ENCODE results near the gene TNFAIP8L1. TPM values are rescaled to one million over a fixed set of nuclear protein-coding genes. Genes with fewer than 3 reads are reported as not detected.

TNFAIP8L1 gene
- total RNA-seq, 1 donor from 2014 or later = 8.9 TPM

GRCh38 chr19:4694211-4694987 is 55.1 kb downstream of the TNFAIP8L1 start:
- Mint-ChIP-seq H3K4me1 (ENCODE audit: unreplicated experiment) (no peaks in the 10 kb centered on the region), H3K9me3 (no peaks in the 10 kb centered on the region), H3K27me3 (no peaks in the 10 kb centered on the region), H3K36me3 (peaks cover 7% of the 10 kb centered on the region), H3K27ac (no peak overlapping the region), H3K4me3 (no peak overlapping the region)
- no peak for DNase-seq (ENCODE audit: extremely low spot score, unreplicated experiment)
- TF ChIP-seq CTCF (conservative IDR thresholded peaks at IDR 0.05) = no peak

- H3K36me3 Mint-ChIP-seq = peaks cover 7% of the 10 kb centered on the region
- no peak overlapping the region for H3K4me3 Mint-ChIP-seq
- H3K9me3 Mint-ChIP-seq = no peaks in the 10 kb centered on the region
- no peak overlapping the region for H3K27ac Mint-ChIP-seq
- no peaks in the 10 kb centered on the region for H3K27me3 Mint-ChIP-seq
- DNase-seq (ENCODE audit: extremely low spot score, unreplicated experiment) = no peak
- no peaks in the 10 kb centered on the region for H3K4me1 Mint-ChIP-seq (ENCODE audit: unreplicated experiment)
- no peak for TF ChIP-seq CTCF (conservative IDR thresholded peaks at IDR 0.05)
These were observed 56.0 kb downstream of the TNFAIP8L1 start for GRCh38 chr19:4695224-4695731.

DNA sequence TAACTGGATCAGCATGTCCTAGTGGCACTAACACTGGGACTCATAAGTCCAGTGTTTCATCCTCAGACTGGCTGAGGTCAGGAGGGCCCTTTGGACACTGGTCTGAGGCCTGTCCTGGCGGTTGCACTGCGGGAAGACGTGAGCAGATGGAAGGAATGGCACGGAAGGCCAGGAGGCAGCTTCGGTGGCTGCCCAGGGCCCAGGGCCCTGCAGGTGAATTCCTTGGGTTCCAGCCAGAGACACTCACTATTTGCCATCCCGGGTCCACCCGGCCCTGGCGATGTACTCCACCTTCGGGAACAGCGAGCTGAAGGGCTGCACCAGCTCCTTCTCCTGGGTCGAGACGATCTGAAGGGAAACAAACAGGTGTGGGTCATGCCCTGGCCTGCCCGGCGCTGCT is 58.0 kb downstream of the TNFAIP8L1 start:
- H3K27me3 Mint-ChIP-seq = no peaks in the 10 kb centered on the region
- no peak for TF ChIP-seq CTCF (conservative IDR thresholded peaks at IDR 0.05)
- no peak for DNase-seq (ENCODE audit: extremely low spot score, unreplicated experiment)
- H3K36me3 Mint-ChIP-seq = peaks cover 3% of the 10 kb centered on the region
- no peaks in the 10 kb centered on the region for H3K9me3 Mint-ChIP-seq
- no peak overlapping the region for H3K4me3 Mint-ChIP-seq
- H3K4me1 Mint-ChIP-seq (ENCODE audit: unreplicated experiment) = no peaks in the 10 kb centered on the region
- no peak overlapping the region for H3K27ac Mint-ChIP-seq

GRCh38 chr19:4699826-4700692 is 60.7 kb downstream of the TNFAIP8L1 start:
- H3K27me3 Mint-ChIP-seq = no peaks in the 10 kb centered on the region
- H3K36me3 Mint-ChIP-seq = no peaks in the 10 kb centered on the region
- no peaks in the 10 kb centered on the region for H3K9me3 Mint-ChIP-seq
- H3K27ac Mint-ChIP-seq = no peak overlapping the region
- DNase-seq (ENCODE audit: extremely low spot score, unreplicated experiment) = no peak
- TF ChIP-seq CTCF (conservative IDR thresholded peaks at IDR 0.05) = no peak
- H3K4me3 Mint-ChIP-seq = no peak overlapping the region
- no peaks in the 10 kb centered on the region for H3K4me1 Mint-ChIP-seq (ENCODE audit: unreplicated experiment)

DNA sequence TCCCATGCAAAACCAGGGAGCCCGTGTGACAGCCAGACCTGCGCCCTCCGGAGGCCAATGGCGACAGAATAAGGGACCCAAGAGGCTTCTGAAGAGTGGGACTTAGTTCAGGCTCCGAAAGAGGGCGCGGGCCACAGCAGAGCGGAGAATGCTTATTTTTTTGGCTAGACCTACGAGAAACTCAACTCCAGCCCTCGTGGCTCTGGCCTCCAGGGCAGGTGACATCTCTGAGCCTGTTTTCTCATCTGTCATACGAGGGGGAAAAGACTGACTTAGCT is 61.3 kb downstream of the TNFAIP8L1 start:
- no peak for DNase-seq (ENCODE audit: extremely low spot score, unreplicated experiment)
- no peak for TF ChIP-seq CTCF (conservative IDR thresholded peaks at IDR 0.05)
- Mint-ChIP-seq H3K4me1 (ENCODE audit: unreplicated experiment) (no peaks in the 10 kb centered on the region), H3K27me3 (no peaks in the 10 kb centered on the region), H3K27ac (no peak overlapping the region), H3K36me3 (no peaks in the 10 kb centered on the region), H3K4me3 (no peak overlapping the region), H3K9me3 (no peaks in the 10 kb centered on the region)

Measured in type B pancreatic cell (in vitro differentiated cells).